SK-N-MC (cell line): ENCODE measurements around the gene TAS2R10.

Experiments
- DNase-seq: peaks from one replicate; pipeline ENCODE4 v3.0.0-alpha.2; 2011; ENCODE audit warnings: low read depth, low spot score
- H3K27ac ChIP-seq: fragments of 200-600 bp; sonication (generic); 2 replicates; pipeline ENCODE4 v1.5.1; 2016; ENCODE audit warnings: mixed run types
- H3K36me3 ChIP-seq: fragments of 200-600 bp; sonication (generic); 2 replicates; pipeline ENCODE4 v1.6.1; 2017; ENCODE audit warnings: antibody characterized with exemption, low read length, mixed read lengths; ENCODE audit not compliant: insufficient read depth
- H3K4me3 ChIP-seq: fragments of 200-600 bp; sonication (generic); 2 replicates; pipeline ENCODE4 v1.5.1; 2016
- H3K9ac ChIP-seq: fragments of 200-600 bp; sonication (generic); 2 replicates; pipeline ENCODE4 v1.8.0; 2017; ENCODE audit warnings: mixed run types, mixed read lengths; ENCODE audit not compliant: insufficient read length
- H3K9me3 ChIP-seq: fragments of 200-600 bp; sonication (generic); 2 replicates; pipeline ENCODE4 v1.6.1; 2017; ENCODE audit warnings: low read depth, mild to moderate bottlenecking, antibody characterized with exemption, low read length, moderate library complexity, mixed read lengths
- EZH2 ChIP-seq: fragments of 200-600 bp; sonication (generic); IDR thresholded peaks from one replicate; pipeline ENCODE4 v1.6.1; 2017; ENCODE audit warnings: antibody characterized with exemption
- FOXP2 ChIP-seq: optimal IDR thresholded peaks from 2 replicates; pipeline ENCODE3; 2011; ENCODE audit warnings: mild to moderate bottlenecking, moderate library complexity; ENCODE audit not compliant: insufficient read depth; ENCODE audit errors: extremely low read length, control extremely low read depth
- POLR2AphosphoS5 ChIP-seq: IDR thresholded peaks from 2 replicates; pipeline ENCODE4 v1.6.1; 2012; ENCODE audit warnings: mild to moderate bottlenecking, low read depth, low read length, borderline replicate concordance

Gene TAS2R10

DNA sequence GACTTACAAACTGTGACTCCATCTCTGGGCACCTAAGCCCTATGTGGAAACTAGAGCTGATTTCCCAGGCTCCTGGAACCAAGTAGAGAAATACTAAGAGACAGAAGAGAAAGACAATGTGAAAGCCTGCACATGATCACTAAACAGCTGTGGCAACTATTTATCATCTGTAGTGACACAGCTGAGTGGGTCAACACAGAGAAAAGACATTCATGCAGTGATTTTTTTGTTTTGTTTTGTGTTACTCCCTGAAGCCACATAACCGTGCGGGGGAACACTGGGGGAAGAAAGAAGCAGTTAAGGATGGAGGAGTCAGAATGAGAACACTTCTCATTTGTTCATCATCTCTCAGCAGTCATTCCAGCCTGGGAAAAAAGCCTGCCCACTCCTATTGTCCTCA, 21.6 kb upstream of the TAS2R10 start:
- H3K9ac ChIP-seq = no peak overlapping the region
- H3K27ac ChIP-seq = no peak overlapping the region
- TF ChIP-seq POLR2AphosphoS5 (no peak), EZH2 (no peak), FOXP2 (no peak)
- H3K9me3 ChIP-seq = no peaks in the 10 kb centered on the region
- no peak overlapping the region for H3K4me3 ChIP-seq
- no peak for DNase-seq
- no peaks in the 10 kb centered on the region for H3K36me3 ChIP-seq

DNA sequence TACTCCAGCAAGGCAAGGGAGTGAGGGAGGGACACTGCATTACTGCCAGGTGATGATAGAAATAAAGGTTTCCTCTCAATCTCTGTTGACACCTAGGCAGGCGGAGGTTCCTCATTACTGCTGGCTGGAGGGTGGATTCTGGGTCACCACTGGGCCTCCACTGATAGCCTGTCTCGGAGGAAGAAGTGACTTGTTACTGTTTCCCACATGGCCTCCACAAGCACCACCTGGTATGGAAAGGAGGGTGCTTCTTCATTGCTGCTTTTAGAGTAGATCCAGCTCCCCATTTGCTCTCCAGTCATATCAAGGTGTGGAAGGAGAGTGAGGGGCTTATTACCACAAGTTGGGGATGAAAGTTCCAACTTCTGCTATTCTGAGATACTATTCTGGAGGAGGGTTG, 16.7 kb upstream of the TAS2R10 start:
- Histone ChIP-seq H3K4me3 (no peak overlapping the region), H3K36me3 (no peaks in the 10 kb centered on the region), H3K9me3 (no peaks in the 10 kb centered on the region), H3K9ac (no peak overlapping the region), H3K27ac (no peak overlapping the region)
- DNase-seq = no peak
- TF ChIP-seq FOXP2 (no peak), EZH2 (no peak), POLR2AphosphoS5 (no peak)

DNA sequence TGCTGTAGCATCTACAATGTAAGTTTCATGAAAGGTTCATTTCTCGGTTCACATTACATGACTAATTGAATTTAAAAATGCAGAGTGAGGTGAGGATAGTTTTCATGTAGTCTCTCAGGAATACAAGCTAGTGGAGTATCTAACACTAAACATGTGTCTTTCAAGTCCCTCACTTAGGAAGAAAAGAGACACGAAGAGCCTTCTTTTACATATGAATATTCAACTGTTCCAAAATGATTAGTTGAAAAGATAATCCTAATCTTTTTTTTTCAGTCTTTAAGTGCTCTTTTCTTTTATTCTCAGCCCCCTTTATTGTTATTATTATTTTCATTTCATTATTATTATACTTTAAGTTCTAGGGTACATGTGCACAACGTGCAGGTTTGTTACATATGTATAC, 12.3 kb upstream of the TAS2R10 start:
- Histone ChIP-seq H3K9ac (no peak overlapping the region), H3K9me3 (no peaks in the 10 kb centered on the region), H3K4me3 (no peak overlapping the region), H3K36me3 (no peaks in the 10 kb centered on the region), H3K27ac (no peak overlapping the region)
- TF ChIP-seq FOXP2 (no peak), EZH2 (no peak), POLR2AphosphoS5 (no peak)
- no peak for DNase-seq

DNA sequence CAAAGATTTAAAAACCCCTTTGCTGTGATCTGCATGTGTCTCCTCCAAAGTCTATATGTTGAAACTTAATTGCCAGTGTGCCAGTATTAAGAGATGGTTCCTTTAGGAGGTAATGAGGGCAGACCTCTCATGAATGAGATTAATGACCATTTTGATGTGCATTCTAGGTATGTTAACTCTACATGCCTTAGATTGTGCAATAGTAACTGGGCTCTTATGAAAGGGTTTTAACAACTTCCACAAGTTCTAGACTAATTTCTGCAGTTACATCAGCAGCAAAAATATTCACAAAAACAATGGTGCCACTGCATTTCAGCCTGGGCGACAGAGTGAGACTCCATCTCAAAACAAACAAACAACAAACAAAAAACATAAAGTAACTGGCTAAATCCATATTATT, 3.8 kb upstream of the TAS2R10 start:
- no peak for TF ChIP-seq EZH2
- no peak for TF ChIP-seq POLR2AphosphoS5
- no peak for TF ChIP-seq FOXP2
- Histone ChIP-seq H3K4me3 (no peak overlapping the region), H3K36me3 (no peaks in the 10 kb centered on the region), H3K9ac (no peak overlapping the region), H3K27ac (no peak overlapping the region), H3K9me3 (no peaks in the 10 kb centered on the region)
- DNase-seq = no peak

DNA sequence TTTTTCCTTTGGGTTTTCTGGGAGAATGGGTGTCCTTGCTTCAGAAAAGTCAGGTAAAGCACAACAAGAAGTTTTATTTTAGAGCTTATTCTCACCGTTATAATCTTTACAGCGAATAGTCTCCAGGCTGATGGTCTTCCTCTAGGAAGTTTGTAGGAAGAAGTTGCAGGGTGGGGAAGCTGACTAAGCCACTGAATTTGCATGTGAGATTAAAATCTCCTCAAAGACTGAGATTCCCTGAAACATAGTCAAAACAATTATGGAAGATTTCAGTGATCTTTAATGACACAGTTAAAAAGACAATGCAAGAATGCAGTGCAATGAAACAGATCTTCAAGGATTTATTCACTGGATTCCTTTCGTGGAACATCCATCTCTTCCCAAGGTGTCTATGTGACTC, 1.2 kb downstream of the TAS2R10 start:
- TF ChIP-seq POLR2AphosphoS5 (no peak), FOXP2 (no peak), EZH2 (no peak)
- DNase-seq = no peak
- H3K9ac ChIP-seq = no peak overlapping the region
- H3K36me3 ChIP-seq = no peaks in the 10 kb centered on the region
- H3K9me3 ChIP-seq = no peaks in the 10 kb centered on the region
- H3K4me3 ChIP-seq = no peak overlapping the region
- no peak overlapping the region for H3K27ac ChIP-seq

DNA sequence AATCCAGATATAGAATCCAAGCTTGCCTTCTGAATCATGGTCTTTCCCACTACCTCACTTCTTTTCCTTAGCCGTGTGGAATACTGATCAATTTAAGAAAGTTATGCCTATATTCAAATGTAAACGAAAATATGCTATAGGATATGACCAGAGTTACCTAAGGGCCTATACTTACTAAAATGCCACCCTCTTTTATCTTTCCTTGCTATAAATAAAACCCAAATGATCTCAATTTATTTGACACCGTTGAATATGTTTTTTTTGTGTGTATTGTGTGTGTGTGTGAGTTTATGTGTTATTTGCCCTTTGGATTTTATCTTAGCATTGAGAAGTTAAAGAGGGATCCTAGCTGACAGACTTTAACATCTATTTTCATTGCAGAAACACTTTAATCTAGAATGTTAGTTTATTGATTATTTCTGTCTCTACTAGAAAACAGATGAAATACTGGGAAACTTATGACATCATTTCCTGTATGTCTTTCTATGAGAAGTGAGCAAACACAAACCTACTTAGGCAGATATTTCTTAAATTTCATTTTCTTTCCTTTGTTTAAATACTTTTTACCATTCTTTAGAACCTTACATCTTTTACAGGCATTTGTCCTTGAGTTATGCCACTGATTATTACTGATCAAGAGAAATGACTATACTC, 14.1 kb downstream of the TAS2R10 start:
- TF ChIP-seq POLR2AphosphoS5 (no peak), FOXP2 (no peak), EZH2 (no peak)
- Histone ChIP-seq H3K4me3 (no peak overlapping the region), H3K9ac (no peak overlapping the region), H3K36me3 (no peaks in the 10 kb centered on the region), H3K9me3 (no peaks in the 10 kb centered on the region), H3K27ac (no peak overlapping the region)
- no peak for DNase-seq

DNA sequence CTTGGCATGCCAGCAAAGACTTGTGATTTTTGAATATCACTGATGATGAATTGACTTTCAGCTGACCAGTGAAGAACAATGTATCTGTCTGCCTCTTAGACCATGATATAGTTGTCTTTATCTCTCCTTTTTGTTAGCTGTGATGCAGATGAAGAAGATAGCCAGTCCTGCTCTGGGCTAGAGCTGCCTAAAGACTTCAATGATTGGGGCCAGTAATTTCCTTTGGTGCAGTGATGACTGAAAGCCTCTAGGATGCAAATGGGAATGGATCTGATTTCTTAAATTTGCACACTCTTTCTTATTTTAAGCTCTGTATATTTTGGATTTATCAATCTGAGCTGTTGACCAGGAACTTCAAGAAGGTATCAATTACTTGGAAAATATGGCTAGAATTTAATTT, 16.1 kb downstream of the TAS2R10 start, which contains the start of gene TAS2R9:
Gene TAS2R9 (minus strand): TSS at position 101 of the 400 bp plus-strand sequence. CDS start 93 bp downstream, at position 8.
- DNase-seq = no peak
- TF ChIP-seq EZH2 = no peak
- TF ChIP-seq FOXP2 = no peak
- no peak for TF ChIP-seq POLR2AphosphoS5
- H3K9me3 ChIP-seq = no peaks in the 10 kb centered on the region
- H3K36me3 ChIP-seq = no peaks in the 10 kb centered on the region
- H3K9ac ChIP-seq = no peak within 1 kb of the TSS
- H3K27ac ChIP-seq = no peak within 1 kb of the TSS
- H3K4me3 ChIP-seq = no peak within 1 kb of the TSS

DNA sequence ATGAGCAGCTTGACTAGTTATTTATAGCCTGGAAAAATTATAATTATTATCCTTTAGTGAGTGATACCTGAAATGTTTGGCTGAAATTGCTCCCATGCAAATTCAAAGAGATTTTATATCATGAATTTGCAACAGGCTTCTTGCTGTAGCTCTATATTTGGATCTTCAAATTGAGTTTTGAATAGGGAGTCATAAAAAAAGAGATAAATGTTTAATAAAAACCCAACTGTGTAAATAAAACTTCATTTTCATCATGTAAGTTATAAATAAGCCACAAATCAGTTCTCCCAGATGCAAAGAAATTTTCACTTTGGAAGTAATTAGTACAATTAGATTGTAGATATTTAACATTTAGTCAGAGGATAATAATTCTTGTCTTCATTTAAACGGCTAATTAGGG, 19.0 kb downstream of the TAS2R10 start, which contains the start of gene TAS2R8:
Gene TAS2R8 (minus strand): TSS at position 101 of the 400 bp plus-strand sequence. CDS start 306 bp downstream, outside the sequence.
- Histone ChIP-seq H3K4me3 (no peak within 1 kb of the TSS), H3K9me3 (no peaks in the 10 kb centered on the region), H3K36me3 (no peaks in the 10 kb centered on the region), H3K27ac (no peak within 1 kb of the TSS), H3K9ac (no peak within 1 kb of the TSS)
- DNase-seq = no peak
- TF ChIP-seq EZH2 (no peak), POLR2AphosphoS5 (no peak), FOXP2 (no peak)

DNA sequence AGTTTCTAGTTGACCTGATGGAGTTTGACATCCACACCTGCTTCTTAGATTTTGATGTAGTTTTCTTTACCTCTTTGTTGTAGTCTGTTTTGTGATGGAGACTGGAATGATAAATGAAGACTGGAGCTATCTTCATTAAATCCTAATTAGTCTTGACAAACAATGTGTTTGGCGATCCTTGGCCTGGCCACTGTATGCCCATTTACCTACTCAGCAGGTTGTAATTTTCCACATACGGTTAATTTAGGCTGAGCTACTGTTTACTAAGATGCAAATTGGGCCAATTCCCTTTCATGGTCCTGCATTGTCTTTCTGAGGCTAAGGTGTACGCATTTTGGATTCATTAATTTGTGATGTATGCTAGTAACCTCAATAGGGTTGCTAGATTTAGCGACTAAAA, 23.6 kb downstream of the TAS2R10 start, which contains the start of gene TAS2R7:
Gene TAS2R7 (minus strand): TSS at position 41 of the 400 bp plus-strand sequence. CDS start 57 bp downstream, outside the sequence.
- no peak within 1 kb of the TSS for H3K9ac ChIP-seq
- TF ChIP-seq POLR2AphosphoS5 (no peak), EZH2 (no peak)
- H3K4me3 ChIP-seq = no peak within 1 kb of the TSS
- no peak within 1 kb of the TSS for H3K27ac ChIP-seq
- H3K9me3 ChIP-seq = no peaks in the 10 kb centered on the region
- DNase-seq = no peak
- H3K36me3 ChIP-seq = no peaks in the 10 kb centered on the region
